A549 (cell line): ENCODE measurements around the gene NASP. TPM values are rescaled to one million over a fixed set of nuclear protein-coding genes. Genes with fewer than 3 reads are reported as not detected.

Experiments used
- ATAC-seq, 2 experiments: fragments of 200-7000 bp in 1 of 2; fragments of >200 bp in 1 of 2; cut with Nextera tagmentation in 1 of 2; cut with Tn5 transposase in 1 of 2; 3 replicates each; pipeline versions ENCODE4 v1.8.0 to v1.9.1; 2018 to 2020; ENCODE audit warnings: mild to moderate bottlenecking in 1 of 2, moderate library complexity in 1 of 2
- CTCF ChIA-PET: fragments of 300-600 bp; sonication (Branson Sonifier 250); formaldehyde crosslinking; extraction: SDS; loops from one replicate; lab custom pipeline; 2021; ENCODE audit warnings: antibody characterized with exemption, inconsistent platforms; lab: Yijun Ruan, JAX
- POLR2A ChIA-PET: fragments of 350-600 bp; formaldehyde crosslinking; extraction: SDS; loops from one replicate; lab custom pipeline; 2021; ENCODE audit warnings: antibody characterized with exemption, inconsistent platforms; lab: Yijun Ruan, JAX
- DNase-seq, 2 experiments: peaks; one replicate each; pipeline versions ENCODE4 v3.0.0 to v3.0.0-alpha.2; 2011 to 2016; ENCODE audit warnings: low read depth in 1 of 2, low spot score in 1 of 2
- FAIRE-seq: peaks from 2 replicates; lab custom pipeline; 2011; peaks lifted over from hg19 to GRCh38; lab: Jason Lieb, UNC
- H3K27ac ChIP-seq, 2 experiments: fragments of >200 bp; sonication (Bioruptor Twin); formaldehyde crosslinking; 3 replicates each; pipeline ENCODE4 v1.5.1; 2016 to 2017
- H3K4me1 ChIP-seq: fragments of >200 bp; sonication (Bioruptor Twin); formaldehyde crosslinking; 3 replicates; pipeline ENCODE4 v1.6.1; 2016
- H3K4me2 ChIP-seq: fragments of >200 bp; sonication (Bioruptor Twin); formaldehyde crosslinking; 3 replicates; pipeline ENCODE4 v1.6.1; 2016
- H3K4me3 ChIP-seq: fragments of >200 bp; sonication (Bioruptor Twin); formaldehyde crosslinking; 3 replicates; pipeline ENCODE4 v1.5.1; 2016
- H3K9me3 ChIP-seq: fragments of >200 bp; sonication (Bioruptor Twin); formaldehyde crosslinking; 3 replicates; pipeline ENCODE4 v1.6.1; 2016
- CBX8 ChIP-seq: fragments of 200-600 bp; sonication (generic); IDR thresholded peaks from 2 replicates; pipeline ENCODE4 v1.6.1; 2016
- CHD4 ChIP-seq: fragments of 200-600 bp; sonication (generic); IDR thresholded peaks from 2 replicates; pipeline ENCODE4 v1.6.1; 2016; ENCODE audit warnings: antibody characterized with exemption, mild to moderate bottlenecking, borderline replicate concordance
- CTCF ChIP-seq: fragments of >200 bp; sonication (Bioruptor Twin); formaldehyde crosslinking; IDR thresholded peaks from 3 replicates; pipeline ENCODE4 v1.5.1; 2016
- ELK1 ChIP-seq: fragments of 150-350 bp; IDR thresholded peaks from 2 replicates; pipeline ENCODE4 v1.6.1; 2014; ENCODE audit warnings: low read depth, mild to moderate bottlenecking, low read length
- EP300 ChIP-seq, 2 experiments: fragments of >200 bp; sonication (Bioruptor Twin); formaldehyde crosslinking; IDR thresholded peaks; 2 replicates in 1 of 2; 3 replicates in 1 of 2; pipeline ENCODE4 v1.6.1; 2016 to 2017
- GATA3 ChIP-seq: IDR thresholded peaks from 2 replicates; pipeline ENCODE4 v1.6.1; 2012; ENCODE audit warnings: borderline replicate concordance
- HEYL ChIP-seq: fragments of 250-450 bp; sonication (Bioruptor Pico); IDR thresholded peaks from 2 replicates; pipeline ENCODE4 v1.8.0; 2021; ENCODE audit warnings: mild to moderate bottlenecking, moderate library complexity
- HOXA7 ChIP-seq: fragments of 250-450 bp; sonication (Bioruptor Pico); IDR thresholded peaks from 2 replicates; pipeline ENCODE4 v1.5.0; 2020; ENCODE audit warnings: mild to moderate bottlenecking, moderate library complexity
- HOXB13 ChIP-seq: fragments of 250-450 bp; sonication (Bioruptor Pico); IDR thresholded peaks from 2 replicates; pipeline ENCODE4 v1.5.0; 2020; ENCODE audit warnings: low read depth, mild to moderate bottlenecking, moderate library complexity
- HOXB5 ChIP-seq: fragments of 250-450 bp; sonication (Bioruptor Pico); IDR thresholded peaks from 2 replicates; pipeline ENCODE4 v1.5.0; 2020; ENCODE audit warnings: mild to moderate bottlenecking, moderate library complexity
- KDM1A ChIP-seq: fragments of 200-600 bp; sonication (generic); IDR thresholded peaks from 2 replicates; pipeline ENCODE4 v1.6.1; 2016; ENCODE audit warnings: low read depth, mild to moderate bottlenecking
- MAX ChIP-seq: IDR thresholded peaks from 2 replicates; pipeline ENCODE4 v1.6.1; 2012
- NPAS2 ChIP-seq: fragments of 250-450 bp; sonication (Bioruptor Pico); IDR thresholded peaks from 2 replicates; pipeline ENCODE4 v1.8.0; 2022; ENCODE audit warnings: mild to moderate bottlenecking, moderate library complexity, borderline replicate concordance
- PHF8 ChIP-seq: fragments of 200-600 bp; sonication (generic); IDR thresholded peaks from 2 replicates; pipeline ENCODE4 v1.6.1; 2016; ENCODE audit warnings: low read depth, mild to moderate bottlenecking, antibody characterized with exemption, moderate library complexity, borderline replicate concordance
- POLR2A ChIP-seq: IDR thresholded peaks from 2 replicates; pipeline ENCODE4 v1.6.1; 2012; ENCODE audit warnings: mild to moderate bottlenecking, low read length
- RFX5 ChIP-seq: fragments of 450-650 bp; IDR thresholded peaks from 2 replicates; pipeline ENCODE4 v1.7.1; 2014; ENCODE audit warnings: antibody characterized with exemption, mild to moderate bottlenecking, moderate library complexity
- RNF2 ChIP-seq: fragments of 200-600 bp; sonication (generic); IDR thresholded peaks from 2 replicates; pipeline ENCODE4 v1.6.1; 2016; ENCODE audit warnings: low read depth, mild to moderate bottlenecking, antibody characterized with exemption, moderate library complexity, borderline replicate concordance
- USF2 ChIP-seq: fragments of 450-650 bp; IDR thresholded peaks from 2 replicates; pipeline ENCODE4 v1.6.1; 2014; ENCODE audit warnings: antibody characterized with exemption
- ZNF302 ChIP-seq: fragments of 250-450 bp; sonication (Bioruptor Pico); IDR thresholded peaks from 2 replicates; pipeline ENCODE4 v1.9.0; 2021; ENCODE audit warnings: inconsistent platforms, mild to moderate bottlenecking, moderate library complexity
- ZSCAN20 ChIP-seq: fragments of 250-450 bp; sonication (Bioruptor Pico); IDR thresholded peaks from 2 replicates; pipeline ENCODE4 v1.8.0; 2022; ENCODE audit warnings: mild to moderate bottlenecking, moderate library complexity
- WGBS: methylation state at CpG from one replicate; pipeline ENCODE4 v1.1.6; 2017; ENCODE audit errors: missing lambda C conversion rate; 5-methylcytosine and 5-hydroxymethylcytosine counted together
- polyA plus RNA-seq, 4 experiments: library from polyadenylated mRNA; depleted of rRNA in 3 of 4; stranded (reverse); fragments of >200 nt; fragmentation: RNase III in 1 of 4; extraction: RNeasy Plus Mini Kit Qiagen cat#74134 plus additional on column Dnase treatment in 1 of 4; gene quantifications; 2 replicates in 3 of 4; 3 replicates in 1 of 4; pipeline ENCODE4 v1.2.3, GENCODE V29; 2011 to 2017
- TF ChIP-seq, protein P1 (sequence below): IDR thresholded peaks from 2 replicates; pipeline ENCODE4 v1.6.1; 2012
- TF ChIP-seq, protein P2 (sequence below): fragments of 200-600 bp; sonication (generic); IDR thresholded peaks from 2 replicates; pipeline ENCODE4 v1.6.1; 2016; ENCODE audit warnings: antibody characterized with exemption, mild to moderate bottlenecking, moderate library complexity
- TF ChIP-seq, protein P3 (sequence below): IDR thresholded peaks from 2 replicates; pipeline ENCODE4 v1.6.1; 2012; ENCODE audit warnings: low read depth, borderline replicate concordance

The NASP gene
- polyA plus RNA-seq, 2 of the 4 experiments (the other 2 are of a cell fraction) = 139 to 272 TPM

DNA sequence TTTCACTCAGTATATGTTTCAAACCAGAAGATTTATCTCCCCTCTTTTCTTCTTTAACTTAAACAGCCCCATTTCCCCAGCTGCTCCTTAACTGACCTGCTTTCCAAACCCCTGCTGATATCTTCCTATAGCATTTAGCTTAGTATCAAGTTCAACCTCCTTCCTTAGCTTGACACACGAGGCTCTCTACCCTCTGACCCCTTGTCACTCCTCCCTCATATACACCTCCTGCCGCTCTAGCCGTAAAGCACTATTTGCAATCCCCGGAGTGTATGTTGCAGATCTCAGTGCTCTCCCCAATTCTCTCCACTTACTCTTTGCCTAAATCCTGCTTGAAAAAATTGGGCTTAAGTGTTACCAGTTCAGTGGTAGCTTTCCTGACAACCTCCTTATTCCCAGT, 47.0 kb upstream of the NASP start:
- no peak overlapping the region for H3K4me2 ChIP-seq
- H3K27ac ChIP-seq = no peak overlapping the region
- WGBS = 75% methylated on average over 4 of the region's 4 CpGs
- ATAC-seq (no peak), FAIRE-seq (no peak), DNase-seq (no peak)
- POLR2A ChIA-PET = interaction anchor here (1.1 to 1.6 kb wide), 2 partner anchors 14 to 15 kb away, joined by 4 to 6 read pairs; partner anchors contain the start of genes AKR1A1 and PRDX1
- no peak overlapping the region for H3K4me3 ChIP-seq
- H3K4me1 ChIP-seq = no peaks in the 10 kb centered on the region
- no peaks in the 10 kb centered on the region for H3K9me3 ChIP-seq
- TF ChIP-seq, protein P1, sequence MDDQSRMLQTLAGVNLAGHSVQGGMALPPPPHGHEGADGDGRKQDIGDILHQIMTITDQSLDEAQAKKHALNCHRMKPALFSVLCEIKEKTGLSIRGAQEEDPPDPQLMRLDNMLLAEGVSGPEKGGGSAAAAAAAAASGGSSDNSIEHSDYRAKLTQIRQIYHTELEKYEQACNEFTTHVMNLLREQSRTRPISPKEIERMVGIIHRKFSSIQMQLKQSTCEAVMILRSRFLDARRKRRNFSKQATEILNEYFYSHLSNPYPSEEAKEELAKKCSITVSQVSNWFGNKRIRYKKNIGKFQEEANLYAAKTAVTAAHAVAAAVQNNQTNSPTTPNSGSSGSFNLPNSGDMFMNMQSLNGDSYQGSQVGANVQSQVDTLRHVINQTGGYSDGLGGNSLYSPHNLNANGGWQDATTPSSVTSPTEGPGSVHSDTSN = no peak
- TF ChIP-seq NPAS2 (no peak), HEYL (CRISPR knock-in tag) (no peak), CTCF (no peak), ELK1 (no peak)
- TF ChIP-seq, protein P2, sequence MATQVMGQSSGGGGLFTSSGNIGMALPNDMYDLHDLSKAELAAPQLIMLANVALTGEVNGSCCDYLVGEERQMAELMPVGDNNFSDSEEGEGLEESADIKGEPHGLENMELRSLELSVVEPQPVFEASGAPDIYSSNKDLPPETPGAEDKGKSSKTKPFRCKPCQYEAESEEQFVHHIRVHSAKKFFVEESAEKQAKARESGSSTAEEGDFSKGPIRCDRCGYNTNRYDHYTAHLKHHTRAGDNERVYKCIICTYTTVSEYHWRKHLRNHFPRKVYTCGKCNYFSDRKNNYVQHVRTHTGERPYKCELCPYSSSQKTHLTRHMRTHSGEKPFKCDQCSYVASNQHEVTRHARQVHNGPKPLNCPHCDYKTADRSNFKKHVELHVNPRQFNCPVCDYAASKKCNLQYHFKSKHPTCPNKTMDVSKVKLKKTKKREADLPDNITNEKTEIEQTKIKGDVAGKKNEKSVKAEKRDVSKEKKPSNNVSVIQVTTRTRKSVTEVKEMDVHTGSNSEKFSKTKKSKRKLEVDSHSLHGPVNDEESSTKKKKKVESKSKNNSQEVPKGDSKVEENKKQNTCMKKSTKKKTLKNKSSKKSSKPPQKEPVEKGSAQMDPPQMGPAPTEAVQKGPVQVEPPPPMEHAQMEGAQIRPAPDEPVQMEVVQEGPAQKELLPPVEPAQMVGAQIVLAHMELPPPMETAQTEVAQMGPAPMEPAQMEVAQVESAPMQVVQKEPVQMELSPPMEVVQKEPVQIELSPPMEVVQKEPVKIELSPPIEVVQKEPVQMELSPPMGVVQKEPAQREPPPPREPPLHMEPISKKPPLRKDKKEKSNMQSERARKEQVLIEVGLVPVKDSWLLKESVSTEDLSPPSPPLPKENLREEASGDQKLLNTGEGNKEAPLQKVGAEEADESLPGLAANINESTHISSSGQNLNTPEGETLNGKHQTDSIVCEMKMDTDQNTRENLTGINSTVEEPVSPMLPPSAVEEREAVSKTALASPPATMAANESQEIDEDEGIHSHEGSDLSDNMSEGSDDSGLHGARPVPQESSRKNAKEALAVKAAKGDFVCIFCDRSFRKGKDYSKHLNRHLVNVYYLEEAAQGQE = no peak
- TF ChIP-seq, protein P3, sequence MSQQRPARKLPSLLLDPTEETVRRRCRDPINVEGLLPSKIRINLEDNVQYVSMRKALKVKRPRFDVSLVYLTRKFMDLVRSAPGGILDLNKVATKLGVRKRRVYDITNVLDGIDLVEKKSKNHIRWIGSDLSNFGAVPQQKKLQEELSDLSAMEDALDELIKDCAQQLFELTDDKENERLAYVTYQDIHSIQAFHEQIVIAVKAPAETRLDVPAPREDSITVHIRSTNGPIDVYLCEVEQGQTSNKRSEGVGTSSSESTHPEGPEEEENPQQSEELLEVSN = no peak
- CTCF ChIA-PET = interaction anchor here (1.9 kb wide), 1 partner anchor 32 kb away, joined by 5 read pairs; no protein-coding TSS in a partner anchor

DNA sequence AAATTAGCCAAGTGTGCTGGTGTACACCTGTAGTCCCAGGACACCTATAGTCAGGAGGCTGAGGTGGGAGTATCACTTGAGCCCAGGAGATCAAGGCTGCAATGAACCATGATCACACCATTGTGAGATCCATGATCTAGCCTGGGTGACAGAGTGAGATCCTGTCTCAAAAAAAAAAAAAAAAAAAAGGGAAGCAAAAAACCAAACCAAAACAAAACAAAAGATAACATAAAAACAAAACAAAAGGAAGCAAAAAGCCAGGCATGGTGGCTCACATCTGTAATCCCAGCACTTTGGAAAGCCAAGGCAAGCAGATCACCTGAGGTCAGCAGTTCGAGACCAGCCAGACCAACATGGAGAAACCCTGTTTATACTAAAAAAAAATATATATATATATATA, 42.6 kb upstream of the NASP start:
- H3K9me3 ChIP-seq = no peaks in the 10 kb centered on the region
- WGBS = 100% methylated on average over 1 of the region's 1 CpG
- POLR2A ChIA-PET = interaction anchor here (2.4 kb wide), 1 partner anchor 20 kb away, joined by 7 read pairs; the partner anchor contains the start of gene PRDX1
- FAIRE-seq (no peak), ATAC-seq (no peak), DNase-seq (no peak)
- H3K27ac ChIP-seq = no peak overlapping the region
- CTCF ChIA-PET = interaction anchor here (0.8 kb wide), 1 partner anchor 29 kb away, joined by 5 read pairs; no protein-coding TSS in a partner anchor
- peaks cover 8% of the 10 kb centered on the region; the same call in 2 of the 3 replicates for H3K4me1 ChIP-seq
- TF ChIP-seq POLR2A (no peak), ZSCAN20 (CRISPR knock-in tag) (no peak), RNF2 (no peak), MAX (no peak), RFX5 (no peak), HOXA7 (no peak), ZNF302 (no peak), KDM1A (no peak), CBX8 (no peak), EP300 (IDR thresholded peaks at IDR 0.05) (no peak), USF2 (no peak), HOXB5 (CRISPR knock-in tag) (no peak), GATA3 (no peak), CHD4 (no peak), HOXB13 (CRISPR knock-in tag) (no peak), PHF8 (no peak), HEYL (CRISPR knock-in tag) (no peak)
- TF ChIP-seq, protein P2 = no peak
- no peak overlapping the region for H3K4me2 ChIP-seq
- no peak overlapping the region for H3K4me3 ChIP-seq
